T-helper 1 cell treated with Interleukin-12 subunit alpha and Interleukin-12 subunit beta and Interleukin-4 antibody, amounts not matched to agents 30 ng/mL and 1 ng/mL, for 36 hours (primary cell): Measurements from ENCODE around the gene FAM136A. TPM values are rescaled to one million over a fixed set of nuclear protein-coding genes. Genes with fewer than 3 reads are reported as not detected.
"Not testable (repeated sequence)": the region's sequence is repeated elsewhere in the genome, so short reads cannot be mapped to it uniquely, and the experiment has no call there.

ENCODE experiments used
- intact Hi-C: fragments of 100-400 bp; cut with micrococcal nuclease; formaldehyde crosslinking; loops from one replicate; pipeline ENCODE4 v1.15.1; 2024
- total RNA-seq: library from RNA; stranded (reverse); gene quantifications from 2 replicates; pipeline ENCODE4 v1.2.3, GENCODE V29; 2022

The FAM136A gene
- total RNA-seq, 1 donor from 2014 or later = 44.1 TPM

DNA sequence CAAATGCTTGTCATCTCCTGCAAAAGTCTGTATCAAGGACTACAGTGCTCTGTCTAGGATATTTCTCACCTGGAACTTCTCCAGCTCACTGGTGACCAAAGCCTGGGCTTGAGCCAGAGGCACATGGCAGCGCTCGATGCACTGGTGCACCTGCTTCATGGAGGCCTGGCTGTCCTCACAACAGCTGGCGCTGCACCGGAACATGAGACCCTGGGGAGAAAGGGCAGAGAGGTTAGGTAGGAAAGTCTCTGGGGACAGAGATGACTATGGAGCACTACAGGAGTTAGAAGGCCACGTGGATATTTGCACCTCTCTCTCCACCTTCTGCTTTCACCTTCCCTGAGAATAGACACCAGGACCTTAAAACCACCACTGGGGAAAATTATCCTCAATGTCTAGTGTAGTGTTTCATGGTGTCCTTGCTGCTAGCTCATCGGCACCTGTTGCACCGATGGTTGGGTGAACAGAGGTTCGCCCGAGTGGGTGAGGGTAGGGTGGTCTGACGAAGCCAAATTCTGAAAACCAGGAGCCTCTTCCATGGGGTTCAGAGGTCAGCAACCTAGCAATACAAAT is 1.0 kb downstream of the FAM136A start:
- intact Hi-C loops = loop anchor here (1.0 to 5.0 kb wide), 5 partner anchors 8 to 691 kb away; partner anchors contain the start of genes ANXA4, SNRPG, TEX261 and TGFA

DNA sequence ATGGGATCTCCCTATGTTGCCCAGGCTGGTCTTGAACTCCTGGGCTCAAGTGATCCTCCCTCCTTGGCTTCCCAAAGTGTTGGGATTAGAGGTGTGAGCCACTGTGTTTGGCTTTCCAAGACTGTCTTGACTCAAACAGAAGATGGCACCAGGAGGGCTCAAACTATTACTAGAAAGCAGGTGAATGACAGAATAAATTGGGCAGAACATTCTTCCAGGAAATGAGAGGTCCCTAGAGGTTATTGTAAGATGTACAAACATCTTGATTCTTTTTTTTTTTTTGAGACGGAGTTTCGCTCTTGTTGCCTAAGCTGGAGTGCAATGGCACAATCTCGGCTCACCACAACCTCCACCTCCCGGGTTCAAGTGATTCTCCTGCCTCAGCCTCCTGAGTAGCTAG is 4.0 kb downstream of the FAM136A start:
- intact Hi-C loops = loop anchor here (10.0 kb wide), 2 partner anchors 677 to 837 kb away; partner anchors contain the start of genes ANKRD53, MCEE and MPHOSPH10

DNA sequence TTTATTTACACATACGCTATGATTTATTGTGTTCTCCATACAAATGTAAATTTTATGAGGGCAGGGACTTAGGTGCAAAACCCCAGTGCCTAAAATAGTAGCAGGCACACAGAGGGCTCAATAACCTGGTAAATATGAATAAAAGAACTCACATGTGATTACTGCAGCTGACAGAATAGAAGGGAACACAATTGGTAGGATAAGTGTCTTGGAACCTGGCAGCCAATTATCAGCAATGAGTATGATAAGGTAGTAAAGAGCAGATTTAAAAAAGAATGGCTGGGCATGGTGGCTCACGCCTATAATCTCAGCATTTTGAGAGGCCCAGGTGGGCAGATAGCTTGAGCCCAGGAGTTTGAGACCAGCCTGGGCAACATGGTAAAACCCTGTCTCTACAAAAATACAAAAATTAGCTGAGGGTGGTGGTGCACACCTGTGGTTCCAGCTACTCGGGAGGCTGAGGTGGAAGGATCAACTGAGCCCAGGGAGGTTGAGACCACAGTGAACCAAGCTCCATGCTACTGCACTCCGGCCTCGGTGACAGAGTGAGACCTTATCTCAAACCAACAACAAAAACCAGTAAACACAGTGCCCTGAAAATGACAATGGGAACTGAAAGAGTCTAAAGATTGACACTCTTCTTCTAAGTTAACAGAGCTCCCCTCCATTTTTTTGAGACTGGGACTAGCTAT is 18.2 kb downstream of the FAM136A start:
- intact Hi-C loops = no loop called here

DNA sequence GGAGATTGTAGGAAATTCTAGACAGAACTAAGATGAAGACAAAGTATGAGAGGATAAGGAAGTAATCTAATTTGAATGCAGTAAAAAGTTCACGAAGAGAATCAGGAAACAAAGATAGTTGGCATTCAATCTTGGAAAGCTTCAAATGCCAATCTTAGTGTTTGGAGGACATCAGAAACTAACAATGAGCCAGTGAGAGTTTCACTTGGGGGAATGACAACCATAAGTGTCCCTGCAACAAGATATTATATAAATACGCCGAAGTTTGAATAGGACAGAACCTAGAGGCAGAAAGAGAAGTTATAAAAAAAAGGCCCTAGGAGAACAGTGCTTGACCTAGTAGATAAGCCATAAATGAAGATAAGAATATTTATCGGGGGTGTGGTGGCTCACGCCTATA is 19.4 kb downstream of the FAM136A start:
- intact Hi-C loops = no loop called here

DNA sequence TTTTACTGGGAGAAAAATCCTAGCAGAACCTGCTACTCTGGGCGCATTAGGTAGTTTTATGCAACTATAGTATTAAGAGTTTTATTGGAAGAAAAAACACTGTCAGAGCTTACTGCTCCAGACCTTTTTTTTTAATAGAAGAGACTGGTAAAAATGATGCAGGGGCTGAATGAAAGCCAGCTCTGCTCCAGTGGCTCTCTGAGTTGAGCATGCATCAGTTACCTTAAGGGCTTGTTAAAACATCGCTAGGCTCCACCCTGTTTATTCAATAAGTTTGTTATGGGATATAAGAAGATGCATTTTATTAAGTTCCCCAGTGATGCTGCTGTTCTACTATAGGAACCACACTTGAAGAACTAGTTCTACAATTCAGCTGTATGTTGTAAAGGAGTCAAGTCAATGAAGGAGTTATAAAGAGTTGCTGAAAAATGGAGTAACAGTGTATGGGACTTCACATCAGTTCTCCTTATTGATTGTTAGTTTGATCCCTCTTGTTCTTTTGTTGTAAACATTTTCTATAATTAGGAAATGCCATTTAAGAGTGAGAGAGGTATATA is 21.5 kb downstream of the FAM136A start:
- intact Hi-C loops = no loop called here

DNA sequence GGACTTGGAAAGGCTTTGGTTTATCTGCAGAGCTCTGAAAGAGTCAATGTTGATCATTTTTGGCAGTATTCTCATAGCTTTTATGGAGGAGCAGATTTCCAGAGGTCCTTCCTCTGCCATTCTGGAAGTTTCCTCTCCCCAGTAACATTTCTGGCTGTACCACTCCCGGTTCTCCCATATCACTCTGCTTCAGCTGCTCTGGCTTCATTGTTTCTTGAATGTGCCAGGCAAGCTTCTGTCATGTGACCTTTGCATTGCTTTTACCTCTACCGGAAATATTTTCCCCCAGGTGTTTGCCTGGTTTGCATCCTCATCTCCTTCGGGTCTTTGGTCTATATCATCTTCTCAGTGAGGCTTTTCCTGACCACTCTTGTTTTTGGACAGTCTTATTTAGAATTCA is 31.5 kb downstream of the FAM136A start:
- intact Hi-C loops = no loop called here

DNA sequence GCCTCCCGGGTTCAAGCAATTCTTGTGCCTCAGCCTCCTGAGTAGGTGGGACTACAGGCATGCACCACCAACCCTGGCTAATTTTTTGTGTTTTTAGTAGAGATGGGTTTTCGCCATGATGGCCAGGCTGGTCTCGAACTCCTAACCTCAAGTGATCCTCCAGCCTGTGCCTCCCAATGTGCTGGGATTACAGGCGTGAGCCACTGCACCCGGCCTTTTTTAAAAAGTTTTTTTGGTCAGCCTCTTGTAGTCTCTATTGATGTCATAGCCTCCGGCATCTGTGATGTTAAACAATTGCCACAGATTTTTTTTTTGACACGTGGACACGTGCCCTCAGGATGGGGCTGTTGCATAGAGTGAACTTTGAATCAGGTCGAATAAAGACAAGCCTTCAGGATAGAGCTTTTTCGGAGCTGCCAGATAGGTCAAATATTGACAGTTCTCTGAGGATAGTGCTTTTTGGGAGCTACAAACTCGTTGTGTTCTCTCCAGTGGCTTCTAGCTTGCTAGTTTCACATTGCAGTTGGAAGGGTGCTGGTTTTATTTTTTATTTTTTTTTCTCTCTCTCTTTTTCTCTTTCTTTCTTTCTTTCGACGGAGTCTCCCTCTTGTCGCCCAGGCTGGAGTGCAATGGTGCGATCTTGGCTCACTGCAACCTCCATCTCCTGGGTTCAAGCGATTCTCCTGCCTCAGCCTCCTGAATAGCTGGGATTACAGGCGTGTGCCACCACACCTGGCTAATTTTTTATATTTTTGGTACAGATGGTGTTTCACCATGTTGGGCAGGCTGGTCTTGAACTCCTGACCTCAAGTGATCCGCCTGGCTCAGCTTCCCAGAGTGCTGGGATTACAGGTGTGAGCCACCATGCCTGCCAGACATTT is 32.2 kb downstream of the FAM136A start:
- intact Hi-C loops = not testable (repeated sequence)

DNA sequence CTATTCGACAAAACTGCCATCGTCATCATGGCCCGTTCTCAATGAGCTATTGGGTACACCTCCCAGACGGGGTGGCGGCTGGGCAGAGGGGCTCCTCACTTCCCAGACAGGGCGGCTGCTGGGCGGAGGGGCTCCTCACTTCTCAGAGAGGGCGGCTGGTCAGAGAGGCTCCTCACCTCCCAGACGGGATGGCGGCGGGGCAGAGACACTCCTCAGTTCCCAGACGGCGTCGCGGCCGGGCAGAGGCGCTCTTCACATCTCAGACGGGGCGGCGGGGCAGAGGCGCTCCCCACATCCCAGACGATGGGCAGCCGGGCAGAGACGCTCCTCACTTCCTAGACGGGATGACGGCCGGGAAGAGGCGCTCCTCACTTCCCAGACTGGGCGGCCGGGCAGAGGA is 34.9 kb downstream of the FAM136A start:
- intact Hi-C loops = not testable (repeated sequence)

DNA sequence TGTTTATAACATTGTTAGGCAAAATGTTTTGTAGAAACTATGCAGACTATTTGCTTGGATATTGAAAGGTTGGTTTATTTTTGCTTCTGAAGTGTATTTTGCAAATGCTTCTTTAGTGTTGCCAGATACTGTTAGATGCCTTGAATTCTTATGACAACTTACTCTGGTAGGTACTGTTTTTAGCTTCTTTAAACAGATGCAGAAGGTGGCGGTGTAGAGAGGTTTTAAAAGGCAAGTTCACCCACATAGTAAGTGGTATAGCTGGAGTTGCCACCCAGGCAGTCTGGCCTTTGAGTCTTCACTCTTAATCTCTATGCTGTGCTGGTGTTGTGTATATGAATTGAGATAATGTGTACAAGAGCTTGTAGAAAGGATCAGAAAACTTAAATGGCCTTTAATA is 40.4 kb downstream of the FAM136A start:
- intact Hi-C loops = no loop called here

DNA sequence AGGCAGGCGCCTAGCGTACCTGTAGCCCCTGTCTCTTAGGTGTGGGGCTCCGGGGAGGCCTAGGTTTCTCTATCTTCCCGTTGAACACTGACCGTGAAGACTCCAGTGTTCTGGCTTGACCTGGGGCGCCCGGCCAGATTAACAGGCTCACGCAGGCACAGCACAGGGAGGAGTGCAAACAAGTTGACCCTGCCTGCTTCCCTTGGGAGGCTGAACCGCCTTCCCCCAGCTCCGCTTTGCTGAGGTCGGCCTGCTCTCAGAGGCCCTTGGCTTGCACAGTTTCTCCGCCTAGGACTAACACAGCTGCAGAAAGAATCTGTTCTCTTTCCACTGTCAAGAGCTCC is 43.4 kb downstream of the FAM136A start:
- intact Hi-C loops = loop anchor here (1.0 kb wide), 3 partner anchors 35 to 344 kb away; partner anchors contain the start of genes C2orf42 and SNRPG

DNA sequence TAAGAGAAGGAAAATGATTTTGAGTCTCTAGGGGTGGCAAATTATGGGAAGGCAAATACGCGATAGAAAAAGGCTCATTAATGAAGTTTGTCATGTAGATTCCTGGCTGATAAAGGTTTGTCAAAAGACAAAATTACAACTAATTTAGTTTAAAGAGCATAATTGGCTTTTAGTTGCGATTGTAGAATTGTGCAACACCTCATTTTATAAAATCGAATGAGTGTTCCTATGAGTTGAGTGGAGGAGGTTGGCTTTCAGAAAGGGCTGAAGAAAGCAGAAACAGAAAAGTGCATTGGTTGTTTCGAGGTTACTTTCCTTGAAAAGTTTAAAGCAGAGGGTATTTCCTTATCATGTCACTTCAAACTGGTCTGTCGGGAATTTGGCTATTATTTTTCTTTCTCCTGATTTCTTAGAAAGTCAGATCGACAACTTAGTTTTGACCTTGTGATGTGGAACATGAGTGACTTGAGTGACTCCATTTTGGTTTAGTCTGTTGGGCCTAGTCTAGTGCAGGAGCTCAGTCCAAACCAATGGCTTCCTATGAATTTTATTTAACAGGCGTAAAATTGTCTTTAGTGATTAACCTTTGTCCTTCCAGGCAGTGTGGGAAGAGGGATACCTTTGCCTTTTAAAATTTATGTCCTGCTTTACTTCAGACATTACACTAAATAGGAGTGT is 46.1 kb downstream of the FAM136A start:
- intact Hi-C loops = no loop called here

DNA sequence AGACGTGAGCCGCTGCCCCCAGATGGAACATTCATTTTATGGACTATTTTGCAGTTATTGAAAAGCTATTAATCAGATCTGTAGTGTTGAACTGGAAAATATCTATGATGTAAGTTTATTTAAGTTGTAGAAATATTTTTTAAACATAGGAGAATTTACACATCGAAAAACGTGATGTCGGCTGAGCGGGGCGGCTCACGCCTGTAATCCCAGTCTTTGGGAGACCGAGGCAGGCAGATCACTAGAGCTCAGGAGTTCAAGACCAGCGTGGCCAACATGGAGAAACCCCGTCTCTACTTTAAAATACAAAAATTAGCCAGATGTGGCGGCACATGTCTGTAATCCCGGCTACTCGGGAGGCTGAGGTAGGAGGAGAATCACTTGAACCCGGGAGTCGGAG is 51.4 kb downstream of the FAM136A start:
- intact Hi-C loops = no loop called here

DNA sequence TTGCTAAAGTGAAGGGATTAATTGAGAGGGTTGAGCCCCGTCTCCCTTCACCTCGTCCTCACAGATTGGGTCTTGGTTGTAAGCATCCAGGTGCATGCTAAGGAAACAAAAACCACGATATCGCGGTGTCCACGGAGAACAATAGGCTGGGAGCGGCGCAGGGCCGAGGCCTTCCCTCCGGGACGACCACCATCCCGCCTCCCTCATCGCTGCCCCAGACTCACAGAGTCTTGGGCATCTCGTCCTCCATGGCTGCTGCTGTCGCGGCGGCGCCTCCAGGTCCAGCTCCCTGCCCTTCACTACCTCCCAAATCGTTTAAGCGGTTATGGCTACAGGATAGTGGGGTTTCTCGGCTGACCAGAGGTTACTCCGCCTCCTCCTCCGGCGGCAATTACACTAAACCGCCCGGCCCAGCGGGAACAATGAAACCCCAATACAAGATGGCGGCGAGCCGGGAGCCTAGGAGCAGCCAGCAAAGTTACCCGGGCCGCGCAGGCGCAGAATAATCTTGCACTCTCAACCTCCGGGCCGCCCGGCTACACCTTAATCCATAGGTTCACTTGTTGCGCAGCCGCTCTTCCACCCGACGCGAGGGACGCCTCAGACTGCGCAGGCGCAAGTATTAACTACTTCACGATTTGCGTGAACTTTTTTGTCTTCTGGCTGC is 53.6 kb downstream of the FAM136A start, which contains the start of gene TIA1:
Gene TIA1, minus strand, starts transcription at position 448 of the 667 bp plus-strand sequence. Its CDS starts 198 bp downstream, at position 250.
- intact Hi-C loops = loop anchor here (1.0 to 10.0 kb wide), 10 partner anchors 45 to 884 kb away; partner anchors contain the start of genes AAK1, ANXA4, GMCL1 and MCEE

DNA sequence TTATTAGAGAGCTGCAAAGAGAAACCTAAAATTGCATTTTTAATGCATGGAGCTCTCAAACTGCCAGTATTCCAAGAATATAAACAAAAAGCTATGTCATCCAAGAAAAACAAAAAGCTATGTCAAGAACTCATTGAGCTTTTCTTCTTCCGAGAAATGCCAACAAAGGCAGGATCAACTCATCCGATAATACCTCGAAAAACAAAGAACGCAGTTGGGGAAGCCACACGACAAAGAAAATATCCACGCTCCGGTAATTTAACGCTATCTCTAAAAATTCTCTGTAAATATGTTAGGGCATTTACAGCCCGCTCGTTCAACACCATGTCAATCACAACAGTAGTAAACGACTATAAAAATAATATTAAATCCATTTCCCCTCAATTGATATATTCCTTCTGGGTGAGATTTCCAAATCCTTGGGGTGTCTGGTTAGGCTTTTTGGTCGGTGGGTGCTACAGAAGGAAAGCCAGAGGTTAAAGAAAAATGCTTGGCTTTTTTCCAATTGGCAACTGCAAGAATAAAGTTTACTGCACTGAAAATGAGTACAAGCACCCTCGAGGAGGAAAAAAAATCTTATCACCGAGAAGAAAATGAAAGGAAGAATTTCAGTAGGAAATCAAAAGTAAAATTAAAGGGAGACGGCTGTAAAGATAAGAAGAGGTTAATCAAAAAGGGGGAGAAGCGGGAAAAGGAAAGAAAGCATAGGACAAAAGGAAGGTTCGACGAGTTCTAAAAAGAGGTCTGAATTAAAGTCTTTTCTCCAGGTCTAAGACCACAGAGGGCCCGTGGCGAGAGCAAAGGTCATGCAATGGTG is 54.3 kb downstream of the FAM136A start:
- intact Hi-C loops = loop anchor here (1.0 to 10.0 kb wide), 10 partner anchors 46 to 885 kb away; partner anchors contain the start of genes AAK1, ANXA4, GMCL1 and MCEE

Other genes with a start within 250 kb of the FAM136A start
- 443 and 445 TPM in 2 replicates for gene PCBP1, start 214.6 kb downstream of the FAM136A start, total RNA-seq
- gene C2orf42, start 111.0 kb downstream of the FAM136A start, total RNA-seq = 24.0 and 32.1 TPM in 2 replicates
- gene TIA1, start 53.4 kb downstream of the FAM136A start, total RNA-seq = 128 and 148 TPM in 2 replicates
- 11.6 and 13.7 TPM in 2 replicates for gene PCYOX1, start 43.9 kb downstream of the FAM136A start, total RNA-seq
- gene SNRPG, start 8.3 kb downstream of the FAM136A start, total RNA-seq = 263 and 278 TPM in 2 replicates